ENCODE data around the gene PAXX.

PAXX gene

GRCh38 chr9:136965771-136966484, 26.3 kb upstream of the PAXX start:
- no peak for DNase-seq (ENCODE audit: low read depth)

- DNase-seq (ENCODE audit: low read depth): no peak
Measured at GRCh38 chr9:136968333-136969127, 23.7 kb upstream of the PAXX start.

GRCh38 chr9:136969150-136969549, 23.1 kb upstream of the PAXX start:
- no peak for DNase-seq (ENCODE audit: low read depth)

GRCh38 chr9:136969774-136970173, 22.4 kb upstream of the PAXX start:
- DNase-seq (ENCODE audit: low read depth): no peak

- no peak for DNase-seq (ENCODE audit: low read depth)
Measured at GRCh38 chr9:136970361-136970760, 21.9 kb upstream of the PAXX start.

- DNase-seq (ENCODE audit: low read depth): no peak
Measured at GRCh38 chr9:136971746-136972145, 20.5 kb upstream of the PAXX start.

GRCh38 chr9:136972335-136972734, 19.9 kb upstream of the PAXX start:
- no peak for DNase-seq (ENCODE audit: low read depth)

- DNase-seq (ENCODE audit: low read depth): no peak
Measured at GRCh38 chr9:136972743-136973142, 19.5 kb upstream of the PAXX start.

- no peak for DNase-seq (ENCODE audit: low read depth)
Measured at GRCh38 chr9:136973618-136974617, 18.3 kb upstream of the PAXX start.

GRCh38 chr9:136974817-136975535, 17.2 kb upstream of the PAXX start:
- DNase-seq (ENCODE audit: low read depth): no peak

GRCh38 chr9:136975644-136976043, 16.6 kb upstream of the PAXX start:
- DNase-seq (ENCODE audit: low read depth): no peak

GRCh38 chr9:136977223-136977622, 15.0 kb upstream of the PAXX start, which contains the start of gene PTGDS:
PTGDS (plus strand) TSS chr9:136977504; CDS start chr9:136977579, 75 bp downstream.
- DNase-seq (ENCODE audit: low read depth): no peak

GRCh38 chr9:136977649-136978072, 14.6 kb upstream of the PAXX start:
- no peak for DNase-seq (ENCODE audit: low read depth)

GRCh38 chr9:136978073-136978864, 14.0 kb upstream of the PAXX start:
- no peak for DNase-seq (ENCODE audit: low read depth)

- DNase-seq (ENCODE audit: low read depth): no peak
Measured at GRCh38 chr9:136978865-136979544, 13.2 kb upstream of the PAXX start.

GRCh38 chr9:136979769-136980587, 12.2 kb upstream of the PAXX start:
- no peak for DNase-seq (ENCODE audit: low read depth)

- DNase-seq (ENCODE audit: low read depth): no peak
Measured at GRCh38 chr9:136980669-136981478, 11.3 kb upstream of the PAXX start.

GRCh38 chr9:136981588-136982231, 10.5 kb upstream of the PAXX start:
- no peak for DNase-seq (ENCODE audit: low read depth)

Measured in stimulated activated CD8-positive, alpha-beta memory T cell treated with anti-CD3 and anti-CD28 coated beads, Interleukin-12 subunit alpha, Interleukin-12 subunit beta, amount 100 ng/mL, for 4 hours (primary cell).